Right kidney (tissue), 1 donor: Measurements from ENCODE around the gene NRXN3.
"Not testable (repeated sequence)": the region's sequence is repeated elsewhere in the genome, so short reads cannot be mapped to it uniquely, and the experiment has no call there.

Source experiments
- DNase-seq: peaks from one replicate; pipeline ENCODE4 v3.0.0-alpha.2; 2016

Gene NRXN3

DNA sequence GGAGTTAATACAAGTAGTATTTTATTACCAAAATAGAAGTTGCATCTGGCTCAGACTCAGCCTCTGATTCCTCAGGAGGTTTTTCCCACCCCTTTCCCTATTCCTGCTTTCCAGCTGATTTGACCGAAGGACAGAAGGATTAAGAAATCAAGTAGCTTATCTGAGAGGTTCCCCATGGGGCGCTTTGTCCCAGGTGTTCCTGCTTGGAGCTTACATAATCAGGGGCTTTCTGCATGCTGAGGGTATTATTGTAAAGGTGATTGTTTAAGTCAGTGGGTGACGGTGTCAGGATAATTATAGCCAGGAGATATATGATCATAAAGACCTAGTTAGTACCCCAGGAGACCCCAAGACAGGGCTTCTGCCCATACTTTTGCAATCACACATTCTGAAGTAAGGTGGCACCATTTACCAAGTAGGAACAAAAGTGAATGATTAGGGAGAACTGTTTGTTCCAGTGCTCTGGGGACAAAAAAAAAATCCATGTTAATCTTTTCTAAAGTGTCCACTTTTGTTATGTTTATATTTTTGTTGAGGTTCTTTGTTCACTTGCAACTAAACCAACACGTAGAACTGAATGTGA is 921.3 kb downstream of the NRXN3 start:
- DNase-seq = no peak

DNA sequence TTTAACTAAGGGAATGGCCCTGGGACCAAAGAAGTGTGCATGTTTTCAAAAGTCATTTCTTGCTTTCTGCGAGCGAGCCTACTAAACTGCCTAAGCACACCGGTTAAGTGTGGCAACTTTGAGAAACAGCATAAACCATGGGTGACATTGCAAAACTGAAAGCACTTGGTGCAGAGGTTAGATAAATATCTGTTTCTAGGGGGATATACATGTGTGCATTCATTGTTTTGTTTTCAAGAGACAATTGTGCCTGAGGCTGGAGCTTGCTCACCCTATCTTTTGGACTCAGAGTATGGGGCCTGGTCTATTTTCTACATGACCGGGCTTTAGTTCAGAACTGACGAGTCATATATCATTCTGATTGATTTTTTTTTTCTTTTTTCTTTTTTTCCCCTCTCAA is 923.4 kb downstream of the NRXN3 start:
- no peak for DNase-seq

DNA sequence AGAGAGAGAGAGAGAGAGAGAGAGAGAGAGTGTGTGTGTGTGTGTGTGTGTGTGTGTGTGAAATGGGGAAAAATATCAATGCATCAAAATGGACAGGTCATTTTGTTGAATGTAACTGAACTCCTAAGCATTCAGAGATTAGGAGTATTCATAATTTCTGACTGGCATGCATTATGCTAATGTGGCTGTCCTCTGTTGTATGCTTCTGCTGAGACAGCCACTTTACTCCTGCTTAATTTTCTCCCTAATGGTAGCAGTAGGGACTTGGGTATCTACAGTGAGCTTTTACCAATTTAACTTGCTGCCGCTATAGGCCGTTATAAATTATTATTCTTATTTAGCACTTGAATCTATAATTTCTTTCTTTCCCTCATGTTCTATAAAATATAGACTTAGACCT is 924.8 kb downstream of the NRXN3 start:
- no peak for DNase-seq

DNA sequence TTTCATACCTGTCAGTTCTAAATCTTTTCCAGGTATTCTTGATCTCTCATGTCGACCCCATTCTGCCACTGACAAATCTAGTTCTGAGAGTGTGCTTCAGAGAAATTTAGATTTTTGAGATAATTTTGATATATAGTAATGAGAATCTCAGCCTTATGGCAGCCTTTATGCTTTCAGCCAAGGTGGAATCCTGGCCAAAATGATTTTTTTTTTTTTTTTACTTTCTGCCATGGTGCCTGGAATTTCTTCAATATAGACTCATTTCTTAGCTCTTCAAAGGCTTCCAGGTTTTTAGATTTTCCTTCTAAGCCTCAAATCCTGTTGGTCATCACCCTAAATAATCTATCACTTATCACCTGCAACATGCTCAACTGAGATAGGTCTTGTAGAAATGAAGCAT is 926.6 kb downstream of the NRXN3 start:
- DNase-seq = no peak

DNA sequence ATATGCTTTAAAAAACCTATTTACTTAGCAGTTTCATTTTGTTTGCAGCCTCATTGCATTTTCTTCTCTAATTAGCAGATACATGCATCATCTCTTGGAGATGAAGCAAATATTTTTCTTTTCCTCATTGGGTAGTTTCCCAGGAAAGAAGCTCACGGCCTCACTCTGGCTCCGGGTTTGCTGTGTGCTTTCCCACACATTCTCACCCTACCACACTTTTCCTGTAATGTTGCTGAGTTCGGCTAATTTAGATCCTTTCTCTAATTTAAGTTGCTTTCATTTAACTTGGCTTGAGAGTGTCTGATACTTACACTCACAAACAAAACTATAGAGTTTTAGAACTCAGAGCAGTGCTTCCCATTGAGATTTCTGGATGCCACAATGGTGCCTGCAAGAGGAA is 928.2 kb downstream of the NRXN3 start:
- DNase-seq = no peak

DNA sequence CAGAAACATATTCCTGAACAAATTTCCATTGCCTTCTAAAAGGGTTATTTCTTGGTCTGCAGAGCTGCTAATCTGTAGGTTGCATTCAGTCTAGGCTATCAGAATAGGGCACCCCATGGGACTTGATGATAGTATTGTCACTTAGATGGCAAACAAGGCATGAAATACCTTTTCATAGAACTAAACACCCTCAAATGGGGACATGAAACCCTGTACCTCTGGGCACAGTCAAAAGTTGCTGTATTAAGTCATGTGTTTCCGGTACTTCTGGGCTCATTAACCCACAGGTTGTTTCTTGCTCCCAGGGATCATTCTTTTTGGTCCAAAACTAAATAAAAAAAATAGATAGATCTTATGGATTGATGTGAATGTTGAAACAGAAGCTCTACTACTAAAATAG is 930.4 kb downstream of the NRXN3 start:
- DNase-seq = no peak

DNA sequence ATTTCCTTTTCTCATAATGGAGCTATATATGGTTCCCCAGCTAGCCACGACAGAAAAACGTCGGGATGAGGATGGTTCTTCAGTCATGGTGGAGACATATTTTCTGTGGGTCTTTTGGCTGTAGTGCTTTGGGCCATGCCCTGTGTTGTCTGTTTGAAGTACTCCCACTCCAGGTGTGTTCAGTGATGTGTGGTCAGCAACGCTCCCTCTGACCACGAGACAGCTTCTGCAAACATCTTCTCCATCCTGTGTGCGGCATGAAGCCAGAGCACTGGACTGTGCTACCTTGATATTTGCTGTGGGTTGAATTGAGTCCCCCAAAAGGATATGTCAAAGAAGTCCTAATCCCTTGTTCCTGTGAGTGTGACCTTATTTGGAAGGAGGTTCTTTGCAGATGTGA is 931.2 kb downstream of the NRXN3 start:
- DNase-seq = no peak

DNA sequence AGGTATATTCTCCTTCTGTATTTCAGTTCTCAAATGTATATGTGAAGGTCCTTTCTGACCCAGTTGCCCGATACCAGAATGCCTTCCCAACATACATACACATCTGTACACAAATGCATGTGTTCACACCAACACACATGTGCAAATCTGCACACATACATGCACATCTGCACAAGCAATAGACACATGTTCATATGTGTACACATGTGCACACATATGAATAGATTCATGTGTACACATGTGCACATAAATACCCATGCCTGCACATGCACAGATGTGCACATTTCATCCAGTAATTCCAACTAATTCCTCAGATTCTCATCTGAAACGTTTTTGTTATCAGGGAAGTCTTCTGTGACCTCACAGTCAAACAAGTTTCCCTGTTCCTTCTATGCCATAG is 933.6 kb downstream of the NRXN3 start:
- no peak for DNase-seq

DNA sequence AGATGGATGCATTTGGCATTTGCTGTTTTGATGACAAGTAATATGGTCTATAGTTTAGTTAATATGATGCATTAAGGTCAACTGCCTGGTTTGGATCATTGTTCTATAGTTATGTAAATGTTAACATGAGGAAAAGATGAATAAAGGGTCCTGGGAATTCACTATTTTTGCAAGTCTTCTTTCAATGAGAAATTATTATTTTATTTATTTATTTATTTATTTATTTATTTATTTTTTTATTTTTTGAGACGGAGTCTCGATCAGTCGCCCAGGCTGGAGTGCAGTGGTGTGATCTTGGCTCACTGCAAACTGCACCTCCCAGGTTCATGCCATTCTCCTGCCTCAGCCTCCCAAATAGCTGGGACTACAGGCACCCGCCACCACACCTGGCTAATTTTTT is 940.4 kb downstream of the NRXN3 start:
- DNase-seq = not testable (repeated sequence)

DNA sequence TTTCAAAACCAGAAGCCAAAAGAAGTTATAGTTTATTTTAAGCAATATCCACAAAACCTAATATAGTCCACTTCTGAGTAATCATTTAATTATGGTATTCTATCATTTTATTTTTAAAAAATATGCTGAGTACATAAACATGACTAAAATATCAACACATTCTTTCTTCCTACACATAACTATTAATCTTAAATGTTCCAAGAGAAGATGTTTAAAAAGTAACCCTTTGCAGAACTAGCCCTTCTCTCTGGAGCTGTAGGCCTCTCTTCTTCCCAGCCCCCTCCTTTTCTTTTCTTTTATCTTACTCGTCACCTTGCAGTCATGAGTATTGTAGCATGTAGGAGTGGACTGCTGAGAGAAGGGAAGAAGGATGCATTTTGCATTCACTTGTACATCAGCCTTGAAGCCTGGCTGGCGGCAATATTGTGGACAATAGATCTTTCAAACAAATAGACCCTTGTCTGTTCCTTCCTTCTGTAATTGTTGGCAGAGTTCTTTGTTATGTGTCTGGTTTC is 941.9 kb downstream of the NRXN3 start:
- DNase-seq = no peak

DNA sequence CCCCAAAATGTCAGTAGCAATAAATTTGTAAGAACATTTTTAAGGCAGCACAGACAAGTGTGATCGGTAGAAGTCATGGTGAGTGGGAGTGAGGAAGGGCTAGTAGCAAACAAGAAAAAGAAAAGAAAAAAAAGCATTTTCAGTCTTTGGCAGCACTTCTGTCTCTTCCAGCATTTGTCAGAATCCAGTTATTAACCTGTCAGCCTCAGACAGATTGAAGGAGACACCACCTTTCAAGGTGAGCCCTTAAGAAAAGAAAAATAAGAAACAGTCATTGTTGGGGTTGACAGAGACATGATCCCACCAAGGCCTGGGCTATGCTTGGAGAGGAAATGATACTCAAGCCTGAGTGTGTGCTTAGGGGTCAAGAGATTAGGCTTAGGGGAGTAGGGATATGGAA is 947.4 kb downstream of the NRXN3 start:
- DNase-seq = no peak

DNA sequence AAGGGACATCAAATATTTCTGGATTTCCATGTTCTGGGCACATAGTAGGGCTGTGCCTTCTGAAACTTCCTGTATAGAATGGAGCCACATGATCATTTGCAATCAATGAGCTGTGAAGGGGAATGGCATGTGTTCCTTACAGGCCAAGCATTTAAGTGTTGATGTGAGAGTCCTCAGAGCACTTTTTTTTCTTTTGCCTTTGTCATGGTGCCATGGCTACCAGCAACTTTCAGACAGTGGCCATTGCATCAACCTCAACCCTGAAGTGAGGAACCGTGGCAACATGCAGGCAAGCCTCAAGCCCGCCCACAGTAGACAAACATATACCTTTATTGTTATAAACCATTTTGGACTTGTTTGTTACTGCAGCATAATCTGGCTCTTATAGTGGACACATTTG is 948.1 kb downstream of the NRXN3 start:
- no peak for DNase-seq

DNA sequence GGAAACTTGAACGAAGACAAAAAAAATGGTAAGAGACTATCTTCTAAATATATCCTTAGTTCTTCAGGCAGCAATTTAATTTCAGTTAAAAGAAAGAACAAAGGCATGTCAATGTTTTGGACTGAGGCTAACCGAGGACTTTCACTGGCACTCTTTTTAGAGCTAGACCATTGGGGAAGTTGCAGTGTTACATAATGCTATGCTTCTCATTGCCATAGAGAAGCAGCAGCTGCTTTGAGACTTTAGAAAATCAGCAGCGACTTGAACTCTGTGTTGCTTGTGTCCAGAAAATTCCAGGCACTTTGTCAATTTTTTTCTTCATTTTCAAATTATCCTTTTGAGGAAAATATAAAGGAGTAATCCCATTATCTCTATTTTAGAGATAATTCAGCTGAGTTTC is 964.2 kb downstream of the NRXN3 start:
- DNase-seq = no peak

DNA sequence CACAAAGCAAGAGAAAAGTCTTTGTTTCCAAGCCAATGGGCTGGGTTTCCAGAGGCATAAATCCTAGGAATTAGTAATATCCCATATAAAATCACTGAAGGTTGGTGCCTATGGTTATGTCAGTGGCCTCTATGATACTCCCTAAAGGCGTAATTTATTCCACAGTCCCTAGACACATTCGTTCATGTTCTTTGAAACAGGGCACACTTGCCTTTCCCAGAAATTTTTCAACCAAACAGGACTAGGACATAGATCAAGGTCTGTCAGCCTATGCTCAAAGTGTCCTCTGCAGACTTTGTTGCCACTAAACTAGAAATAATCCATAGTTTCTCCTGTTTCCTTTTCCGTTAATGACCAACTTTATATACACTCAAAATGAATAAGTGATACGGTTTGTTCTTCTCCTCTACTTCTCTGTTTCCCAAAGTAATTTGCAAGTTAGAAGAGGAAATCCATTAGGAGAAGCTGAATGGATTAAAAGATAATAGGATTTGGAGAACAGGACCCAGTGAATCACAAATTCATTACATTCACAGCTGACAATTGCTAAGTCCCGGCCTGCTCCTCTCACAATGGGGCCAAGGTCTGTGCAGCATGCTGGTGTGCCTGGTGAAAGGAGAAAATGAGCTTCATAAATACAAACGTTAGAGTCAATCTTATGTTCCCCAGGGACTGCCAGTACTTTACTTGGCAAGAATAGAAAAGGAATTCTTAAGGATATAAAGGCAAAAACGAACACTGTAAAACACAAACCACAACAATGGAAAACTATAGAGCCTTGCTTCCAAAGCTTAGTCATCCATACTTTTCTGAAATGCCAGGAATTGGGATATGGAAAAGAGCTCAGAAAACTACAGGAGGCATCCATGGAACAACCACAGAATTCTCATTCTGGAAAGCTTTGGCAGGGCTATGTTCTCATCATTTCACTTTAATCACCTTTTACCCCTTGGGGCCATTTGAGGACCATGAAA is 966.2 kb downstream of the NRXN3 start:
- no peak for DNase-seq

DNA sequence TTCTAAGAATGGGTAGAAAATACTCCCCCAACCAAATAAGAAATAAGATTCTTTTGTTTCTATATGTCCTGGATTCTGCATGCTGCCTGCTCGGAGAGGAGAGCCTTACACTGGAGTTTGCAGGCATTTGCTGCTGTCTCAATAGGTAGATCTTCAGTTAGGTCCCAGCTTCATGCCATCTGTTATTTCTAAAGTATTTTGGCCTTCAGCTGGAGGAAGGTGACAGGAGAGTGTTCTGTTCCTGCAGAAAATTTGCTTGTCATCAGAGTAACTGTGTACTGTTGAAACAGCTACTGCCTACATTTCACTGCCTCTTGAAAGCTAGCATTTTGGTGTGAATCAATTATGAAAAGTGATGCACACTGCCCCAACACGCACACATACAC is 966.9 kb downstream of the NRXN3 start:
- DNase-seq = no peak

DNA sequence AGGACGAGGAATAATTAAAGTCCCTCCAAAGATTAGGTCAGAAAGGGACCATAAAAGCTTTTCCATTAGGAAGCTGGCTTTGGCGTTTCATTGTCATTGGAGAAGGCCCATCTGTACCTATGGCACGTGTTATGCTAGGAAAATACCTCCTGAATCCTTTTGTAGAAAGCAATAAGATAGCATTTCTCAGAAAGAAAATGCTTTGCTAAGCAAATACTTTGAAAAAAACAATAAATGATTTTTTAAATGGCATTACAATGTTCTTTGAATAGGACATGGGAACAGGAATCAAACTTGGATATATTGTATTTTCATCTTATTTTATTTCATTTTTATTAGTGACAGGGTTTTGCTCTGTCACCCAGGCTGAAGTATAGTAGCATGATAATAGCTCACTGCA is 967.7 kb downstream of the NRXN3 start:
- DNase-seq = no peak

DNA sequence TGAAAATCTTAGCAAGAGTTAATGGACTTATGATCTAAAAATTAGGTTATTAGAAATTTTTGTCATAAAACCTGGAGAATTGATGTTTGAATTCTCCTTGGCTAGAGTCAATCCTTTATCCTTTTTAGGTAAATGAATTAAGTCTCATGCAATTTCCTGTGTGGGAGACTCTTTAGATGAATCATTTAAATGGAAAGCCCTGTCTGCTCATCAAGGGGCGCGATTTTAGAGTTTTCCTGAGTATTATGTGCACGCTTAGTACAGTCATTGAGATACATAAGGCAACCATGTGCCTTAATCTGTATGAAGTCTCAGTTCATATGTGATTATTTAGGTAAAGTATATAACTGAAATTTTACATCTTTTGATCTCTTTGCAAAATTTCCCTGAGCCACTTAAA is 974.7 kb downstream of the NRXN3 start:
- no peak for DNase-seq

DNA sequence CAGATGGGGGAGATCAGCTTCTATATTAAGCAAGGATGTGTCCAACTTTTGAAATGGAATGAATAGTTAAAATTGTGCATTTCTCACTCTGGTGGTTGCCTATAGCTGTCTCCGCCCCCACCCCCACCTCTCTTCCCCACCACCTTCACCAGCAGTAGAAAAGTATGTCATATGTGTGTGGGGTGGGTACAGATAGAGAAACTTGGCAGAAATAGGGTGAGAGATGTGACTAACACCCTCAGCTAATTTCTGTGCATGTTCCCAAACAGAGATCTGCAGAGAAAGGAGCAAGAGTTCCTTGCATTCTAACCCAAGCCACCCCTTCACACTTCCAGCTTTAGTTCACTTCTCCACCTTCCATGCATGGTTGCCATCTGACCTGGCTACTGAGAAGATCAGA is 980.1 kb downstream of the NRXN3 start:
- DNase-seq = no peak

DNA sequence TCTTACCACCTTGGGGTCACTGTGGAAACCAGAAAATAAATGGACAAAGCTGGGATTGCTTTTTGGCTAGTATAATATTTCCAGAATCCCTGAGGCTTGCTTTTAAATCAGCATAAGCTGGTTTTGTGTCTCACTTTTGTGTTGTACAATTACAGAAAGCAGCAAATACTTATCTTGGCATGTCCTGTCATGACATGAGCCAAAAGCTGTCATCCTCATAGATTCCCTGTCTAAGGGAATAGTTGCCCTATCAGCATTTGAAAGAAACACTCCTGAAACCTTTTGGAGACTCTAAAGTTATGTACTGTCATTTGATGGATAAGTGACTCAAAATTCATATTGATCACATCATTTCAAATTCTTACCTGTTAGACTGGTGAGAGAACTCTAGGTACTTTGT is 987.2 kb downstream of the NRXN3 start:
- no peak for DNase-seq

DNA sequence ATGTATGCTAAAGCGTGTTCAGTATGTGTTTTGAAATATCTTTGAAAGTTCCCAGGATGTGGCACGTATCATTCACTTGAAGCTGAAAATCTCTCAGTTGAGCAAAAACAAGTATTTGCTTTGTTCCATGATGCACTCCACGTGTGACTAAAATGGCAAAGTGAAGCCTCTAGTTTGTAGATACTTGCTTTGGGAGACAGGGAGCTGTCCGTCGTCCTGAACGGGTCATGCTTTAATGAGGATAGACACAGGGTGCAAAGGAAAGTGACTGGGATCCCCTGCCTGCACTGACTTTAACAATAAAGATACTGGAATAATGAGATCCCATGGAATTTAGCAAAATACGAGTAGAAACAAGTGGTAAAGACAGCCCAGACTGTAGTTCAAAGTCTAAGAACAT is 991.4 kb downstream of the NRXN3 start:
- DNase-seq = no peak

DNA sequence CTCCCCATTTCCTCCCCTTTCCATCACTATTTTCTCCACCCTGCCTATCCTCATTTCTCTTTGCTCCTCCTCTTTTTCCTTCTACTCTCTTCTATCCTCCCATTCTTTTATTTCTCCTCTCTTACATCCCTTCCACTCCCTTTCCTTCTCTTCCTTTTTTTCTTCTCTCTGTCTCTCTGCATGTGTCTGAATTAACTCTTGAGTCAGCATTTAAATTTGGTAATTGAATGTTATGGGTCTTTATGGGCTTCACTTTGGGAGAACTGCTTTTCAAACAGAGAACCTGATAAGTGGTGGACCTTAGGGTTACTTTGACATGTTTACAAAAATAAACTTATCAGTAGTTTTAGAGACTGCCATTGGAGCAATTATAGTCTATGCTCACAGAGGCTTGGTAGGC is 992.7 kb downstream of the NRXN3 start:
- no peak for DNase-seq

DNA sequence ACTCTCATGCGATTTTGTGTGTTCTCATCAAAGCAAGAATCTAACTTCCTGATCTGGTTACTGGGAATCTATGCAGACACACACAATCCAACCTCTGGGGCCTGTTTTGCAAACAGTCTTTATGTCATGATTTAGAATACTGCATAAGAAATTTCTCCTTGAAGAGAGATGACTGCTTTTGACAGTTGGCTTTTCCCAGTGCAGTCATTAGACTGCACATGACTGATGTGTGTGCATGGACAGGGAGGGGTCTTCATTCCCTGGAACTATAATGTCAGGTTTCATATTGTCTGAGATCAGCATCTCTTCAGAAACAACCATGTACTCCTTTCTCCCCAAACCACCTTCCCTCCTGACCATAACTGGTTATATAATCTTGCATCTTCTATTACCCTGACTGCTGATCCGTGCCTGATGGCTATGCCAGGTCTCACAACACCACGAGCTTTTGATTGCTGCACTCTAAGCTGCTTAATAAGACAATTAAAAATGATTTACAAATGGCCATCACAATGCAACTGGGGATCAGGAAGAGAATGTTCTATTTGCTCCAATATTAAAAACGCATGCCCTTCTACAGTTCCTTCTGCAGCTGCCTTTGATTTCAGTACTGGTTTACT is 995.4 kb downstream of the NRXN3 start:
- DNase-seq = no peak

DNA sequence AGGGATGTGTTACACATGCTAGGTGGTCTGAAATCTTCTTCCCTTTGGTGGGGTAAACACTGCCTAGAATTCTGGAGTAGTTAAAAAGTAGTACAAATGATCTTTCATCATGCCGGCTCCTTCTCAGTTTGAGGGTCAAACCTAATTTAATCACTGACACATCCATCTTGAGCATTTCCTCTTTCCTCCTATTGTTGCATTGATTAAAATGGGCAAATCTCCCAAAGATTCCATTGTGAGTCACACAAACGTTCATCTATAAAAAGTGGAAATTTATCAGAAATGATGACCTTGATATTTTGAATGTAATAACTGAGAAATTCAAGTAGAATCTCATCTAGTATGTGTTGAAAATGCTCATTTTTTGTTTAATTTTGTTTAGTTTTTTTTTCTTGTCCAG is 996.0 kb downstream of the NRXN3 start:
- DNase-seq = no peak

DNA sequence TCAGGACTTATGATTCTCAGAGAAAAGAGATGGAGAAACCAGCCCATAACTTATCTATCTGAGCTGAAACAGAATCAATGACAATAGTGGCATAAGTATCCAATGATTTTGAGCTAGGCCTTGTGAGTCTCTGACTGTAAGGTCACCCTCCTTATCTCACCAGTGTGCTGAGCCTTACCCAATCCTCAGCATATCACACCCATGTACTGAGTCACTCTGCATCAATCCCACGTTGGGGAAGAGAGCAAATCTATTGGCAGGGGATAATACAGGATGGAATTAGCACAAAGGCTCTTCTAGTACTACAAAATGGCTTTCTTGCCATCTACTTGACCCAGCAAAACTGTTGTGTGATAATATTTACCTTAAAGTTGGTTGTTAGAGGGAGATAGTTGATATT is 997.8 kb downstream of the NRXN3 start:
- no peak for DNase-seq
